Stimulated activated naive CD8-positive, alpha-beta T cell treated with anti-CD3 and anti-CD28 coated beads, Interleukin-15, amount 100 ng/mL, for 72 hours (primary cell): Measurements from ENCODE around the gene LRRC45.

Experiments
- ATAC-seq: fragments of 150-1000 bp; cut with Tn5 transposase; 2 replicates; pipeline ENCODE4 v1.10.0; 2021; ENCODE audit warnings: mild to moderate bottlenecking, moderate library complexity
- DNase-seq, 2 donors: peaks; one replicate each; pipeline ENCODE4 v3.0.0; 2021 to 2022
- H3K27ac Mint-ChIP-seq, 2 donors: one replicate each; pipeline ENCODE4 v1.8.0; 2022; ENCODE audit warnings: mild to moderate bottlenecking in 2 of 2, mixed read lengths in 2 of 2, moderate library complexity in 2 of 2
- H3K27me3 Mint-ChIP-seq: one replicate; pipeline ENCODE4 v1.8.0; 2022; ENCODE audit warnings: mixed read lengths
- H3K4me1 Mint-ChIP-seq: one replicate; pipeline ENCODE4 v1.8.0; 2022; ENCODE audit warnings: mild to moderate bottlenecking, mixed read lengths
- H3K4me3 Mint-ChIP-seq, 2 donors: one replicate each; pipeline ENCODE4 v1.8.0; 2022; ENCODE audit warnings: mild to moderate bottlenecking in 2 of 2, mixed read lengths in 2 of 2, moderate library complexity in 1 of 2
- H3K9me3 Mint-ChIP-seq, 2 donors: one replicate each; pipeline ENCODE4 v1.8.0; 2022; ENCODE audit warnings: mixed read lengths in 2 of 2

The LRRC45 gene

GRCh38 chr17:82000803-82001570, 22.1 kb upstream of the LRRC45 start:
- H3K4me3 Mint-ChIP-seq = no peak overlapping the region
- no peaks in the 10 kb centered on the region for H3K27me3 Mint-ChIP-seq
- no peaks in the 10 kb centered on the region for H3K9me3 Mint-ChIP-seq
- H3K27ac Mint-ChIP-seq = no peak overlapping the region
- peak; percentile 33 for ATAC-seq
- DNase-seq = no peak
- H3K4me1 Mint-ChIP-seq = no peaks in the 10 kb centered on the region

- Mint-ChIP-seq H3K27me3 (no peaks in the 10 kb centered on the region), H3K4me3 (no peak overlapping the region), H3K27ac (peak overlapping the region; percentile 40 to 48), H3K4me1 (no peaks in the 10 kb centered on the region), H3K9me3 (no peaks in the 10 kb centered on the region)
- DNase-seq (no peak), ATAC-seq (no peak)
These were observed 21.5 kb upstream of the LRRC45 start for GRCh38 chr17:82001571-82002056.

DNA sequence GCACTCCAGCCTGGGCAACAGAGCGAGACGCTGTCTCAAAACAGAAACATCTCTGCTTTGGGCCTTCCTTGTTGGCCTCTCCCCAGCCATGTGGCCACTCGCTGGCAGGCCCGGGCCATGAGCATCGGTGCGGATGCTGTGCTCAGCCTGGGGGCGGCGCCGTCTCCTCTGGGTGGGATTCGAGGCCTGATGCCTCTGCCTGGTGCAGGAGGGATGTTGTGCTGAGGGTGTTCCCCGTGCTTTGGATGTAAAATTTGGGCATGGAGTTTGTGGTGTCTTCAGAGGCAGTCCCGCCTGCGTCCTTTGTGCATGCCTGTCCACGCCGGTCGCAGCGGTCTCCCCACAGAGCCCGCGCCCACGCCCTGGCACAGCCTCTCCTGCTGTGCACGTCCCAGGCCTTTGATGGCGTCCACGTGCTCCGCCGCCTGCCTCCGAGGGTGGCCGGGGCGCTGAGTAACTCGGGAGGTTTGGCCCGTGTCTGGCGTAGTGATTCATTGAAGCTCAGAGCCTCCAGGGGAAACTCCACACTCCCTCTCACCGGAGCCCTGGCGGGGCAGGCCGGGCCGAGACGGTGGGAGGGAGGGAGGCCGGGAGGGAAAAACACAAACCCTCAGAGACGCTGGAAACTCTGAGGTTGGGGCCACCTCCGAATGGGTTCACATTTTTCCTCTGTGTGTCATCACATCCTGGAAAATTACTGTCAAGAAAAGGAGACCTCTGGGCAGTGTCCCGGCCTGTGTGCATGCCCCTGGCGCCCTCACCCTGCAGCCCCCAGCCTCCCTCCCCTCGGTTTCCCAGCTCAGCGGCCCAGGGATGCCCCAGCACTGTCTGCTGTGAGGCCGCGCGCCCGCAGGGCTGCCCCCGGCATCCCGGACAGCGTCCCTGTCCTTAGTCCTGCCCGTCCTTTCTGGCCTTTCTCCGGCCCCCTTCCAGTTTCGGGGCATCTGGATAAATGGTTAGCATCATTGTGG, 19.4 kb upstream of the LRRC45 start:
- no peaks in the 10 kb centered on the region for H3K4me1 Mint-ChIP-seq
- H3K27me3 Mint-ChIP-seq = no peaks in the 10 kb centered on the region
- DNase-seq (no peak), ATAC-seq (no peak)
- H3K4me3 Mint-ChIP-seq = no peak overlapping the region
- H3K27ac Mint-ChIP-seq = no peak overlapping the region
- H3K9me3 Mint-ChIP-seq = no peaks in the 10 kb centered on the region

DNA sequence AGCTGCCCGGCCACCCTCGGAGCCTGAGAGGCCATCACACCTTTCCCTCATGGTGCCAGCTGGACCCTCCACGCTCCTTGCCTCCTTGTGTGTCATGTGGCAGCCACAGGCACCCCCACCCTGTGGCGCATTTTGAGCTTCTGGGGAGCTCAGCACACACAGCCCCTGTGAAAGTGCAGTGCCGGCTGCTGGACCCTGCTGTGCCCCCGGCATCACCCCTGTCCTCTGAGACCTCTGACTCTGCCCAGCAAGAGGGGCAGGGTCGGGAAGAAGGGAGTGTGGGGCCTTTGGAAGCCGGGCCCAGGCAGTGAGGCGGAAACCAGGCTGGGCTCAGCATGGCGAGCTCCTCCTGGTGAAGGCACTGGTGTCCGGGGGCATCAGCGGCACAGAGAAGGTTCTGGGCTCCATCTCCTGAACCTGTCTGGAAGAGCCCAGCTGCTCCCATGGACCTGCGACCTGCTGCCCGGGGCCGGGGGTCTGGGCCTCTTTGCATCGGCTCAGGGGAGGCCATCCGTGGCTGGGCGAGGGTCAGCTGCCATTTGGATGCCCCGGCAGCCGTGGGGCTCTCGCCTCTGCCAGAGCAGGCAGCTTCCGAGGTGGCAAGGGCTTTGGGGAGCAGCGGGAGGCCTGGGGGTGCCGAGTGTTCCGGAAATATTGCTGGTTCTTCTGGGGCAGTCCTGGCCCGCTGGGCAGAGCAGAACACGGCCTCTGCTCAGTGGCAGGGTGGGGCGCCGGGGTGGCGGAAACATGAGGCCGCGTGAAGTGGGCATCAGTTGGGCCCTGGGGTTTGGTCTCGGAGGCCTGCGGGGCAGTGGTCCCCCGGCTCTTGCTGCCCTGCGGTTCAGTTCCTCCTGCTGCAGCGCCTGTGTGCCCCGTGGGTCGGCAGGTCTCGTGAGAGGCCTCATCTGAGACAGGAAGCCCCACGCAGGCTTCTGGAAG, 18.3 kb upstream of the LRRC45 start:
- Mint-ChIP-seq H3K9me3 (no peaks in the 10 kb centered on the region), H3K4me3 (no peak overlapping the region), H3K4me1 (peaks cover 8% of the 10 kb centered on the region), H3K27ac (no peak overlapping the region), H3K27me3 (no peaks in the 10 kb centered on the region)
- DNase-seq (no peak), ATAC-seq (no peak)

DNA sequence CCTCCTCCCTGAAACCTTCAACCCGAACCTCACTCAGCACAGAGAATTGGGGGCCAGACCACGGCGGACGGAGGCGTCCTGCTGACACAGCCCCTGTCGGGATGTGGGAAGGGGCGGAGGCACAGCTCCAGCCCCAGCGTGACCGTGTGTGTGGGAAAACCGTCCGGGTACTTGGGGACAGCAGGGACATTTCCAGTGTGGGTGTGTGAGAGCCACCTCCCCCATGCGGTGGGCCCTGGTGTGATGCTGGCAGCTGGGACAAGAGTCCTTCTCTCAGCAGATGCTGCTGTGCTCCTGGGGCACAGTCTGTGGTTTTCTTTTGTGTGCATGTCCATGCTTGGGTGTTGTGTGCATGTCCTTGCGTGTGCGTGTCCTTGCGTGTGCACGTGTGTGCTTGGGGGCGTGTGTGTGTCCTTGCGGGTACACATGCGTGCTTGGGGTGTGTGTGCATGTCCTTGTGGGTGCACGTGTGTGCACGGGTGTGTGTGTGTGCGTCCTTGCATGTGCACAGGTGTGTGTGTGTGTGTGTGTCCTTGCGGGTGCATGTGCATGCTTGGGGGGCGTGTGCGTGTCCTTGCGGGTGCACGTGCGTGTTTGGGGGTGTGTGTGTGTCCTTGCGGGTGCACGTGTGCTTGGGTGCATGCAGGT, 17.3 kb upstream of the LRRC45 start:
- H3K27me3 Mint-ChIP-seq = no peaks in the 10 kb centered on the region
- H3K9me3 Mint-ChIP-seq = no peaks in the 10 kb centered on the region
- H3K4me1 Mint-ChIP-seq = peaks cover 9% of the 10 kb centered on the region
- H3K27ac Mint-ChIP-seq = no peak overlapping the region
- no peak overlapping the region for H3K4me3 Mint-ChIP-seq
- no peak for DNase-seq
- no peak for ATAC-seq

DNA sequence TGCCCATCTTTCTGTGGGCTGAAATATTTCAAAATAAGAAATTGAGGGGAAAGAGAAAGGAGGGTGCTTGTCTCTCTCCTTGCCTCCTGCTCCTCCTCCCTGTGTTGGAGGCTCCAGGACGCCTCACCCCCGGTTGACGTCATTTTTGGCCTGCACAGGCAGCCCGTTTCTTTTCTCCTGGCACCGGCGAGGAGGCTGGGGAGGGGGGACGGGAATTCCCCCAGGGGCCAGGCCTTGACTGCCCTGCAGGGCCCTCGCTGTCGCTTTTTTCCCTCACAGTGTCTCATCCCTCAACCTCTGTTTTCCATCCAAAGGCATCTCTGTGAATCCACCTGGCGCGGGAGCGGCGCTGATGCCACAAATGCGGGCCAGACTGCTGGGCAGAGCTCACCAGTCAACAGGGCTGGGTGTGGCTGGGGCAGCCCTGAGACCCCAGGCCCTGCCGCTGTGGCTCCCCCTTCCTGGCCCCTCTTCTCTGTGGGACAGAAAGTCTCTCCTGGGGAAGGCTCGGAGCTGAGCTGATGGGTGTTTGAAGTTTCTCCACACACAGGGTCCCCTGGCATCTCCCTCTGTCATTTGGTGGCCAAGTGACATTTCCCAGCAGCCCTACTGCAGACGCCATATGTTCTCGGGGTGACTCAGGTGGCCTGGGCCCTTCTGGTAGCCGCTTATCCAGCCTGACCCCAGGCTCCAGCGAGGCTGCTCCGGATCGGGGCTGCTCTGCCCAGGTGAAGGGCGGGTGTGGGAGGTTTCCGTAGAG, 16.5 kb upstream of the LRRC45 start:
- no peaks in the 10 kb centered on the region for H3K27me3 Mint-ChIP-seq
- DNase-seq (no peak), ATAC-seq (no peak)
- H3K4me1 Mint-ChIP-seq = peaks cover 9% of the 10 kb centered on the region
- peak overlapping the region in 1 of 2 donors; percentile 27 for H3K27ac Mint-ChIP-seq
- H3K4me3 Mint-ChIP-seq = no peak overlapping the region
- no peaks in the 10 kb centered on the region for H3K9me3 Mint-ChIP-seq

- Mint-ChIP-seq H3K9me3 (no peaks in the 10 kb centered on the region), H3K4me1 (peaks cover 9% of the 10 kb centered on the region), H3K27me3 (no peaks in the 10 kb centered on the region), H3K27ac (no peak overlapping the region), H3K4me3 (no peak overlapping the region)
- ATAC-seq (no peak), DNase-seq (no peak)
These were observed 15.9 kb upstream of the LRRC45 start for GRCh38 chr17:82007228-82007494.

DNA sequence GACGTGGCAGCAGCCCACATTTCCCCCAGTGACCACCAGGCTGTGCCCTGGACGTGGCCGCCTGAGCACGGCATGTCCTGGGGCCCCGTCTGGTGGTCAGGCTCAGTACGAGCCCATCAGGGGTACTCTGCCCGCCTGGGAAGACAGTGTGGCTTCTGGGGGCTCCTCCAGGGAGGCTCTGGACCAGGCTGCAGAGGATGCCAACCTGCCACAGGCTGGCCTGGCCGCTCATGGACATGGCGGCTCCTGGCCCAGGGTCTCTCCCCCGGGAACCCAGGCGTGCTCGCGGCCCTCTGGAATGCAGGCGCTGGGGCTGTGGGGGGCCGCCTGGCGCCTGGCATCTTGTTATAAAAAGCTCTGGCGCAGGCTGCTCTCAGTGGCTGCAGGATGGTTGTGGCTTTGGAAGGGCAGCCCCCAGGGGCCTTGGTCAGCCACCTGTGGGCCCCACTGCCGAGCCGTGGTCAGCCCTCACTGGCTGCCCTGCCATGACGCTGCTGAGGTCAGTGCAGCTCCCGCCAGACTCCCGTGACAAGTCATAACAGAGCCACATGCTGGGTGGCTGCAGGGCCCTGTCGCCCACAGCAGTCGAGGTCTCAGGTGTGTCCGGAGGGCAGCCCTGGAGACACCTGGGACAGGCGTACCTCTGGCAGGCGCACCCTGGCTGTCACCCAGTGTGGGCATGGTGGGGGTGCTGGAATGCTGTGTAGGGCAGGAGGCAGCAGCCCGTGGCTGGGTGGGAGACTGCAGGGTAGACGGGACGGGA, 15.4 kb upstream of the LRRC45 start:
- no peak for ATAC-seq
- Mint-ChIP-seq H3K4me1 (peaks cover 9% of the 10 kb centered on the region), H3K27ac (no peak overlapping the region), H3K9me3 (no peaks in the 10 kb centered on the region), H3K4me3 (no peak overlapping the region), H3K27me3 (no peaks in the 10 kb centered on the region)
- no peak for DNase-seq

DNA sequence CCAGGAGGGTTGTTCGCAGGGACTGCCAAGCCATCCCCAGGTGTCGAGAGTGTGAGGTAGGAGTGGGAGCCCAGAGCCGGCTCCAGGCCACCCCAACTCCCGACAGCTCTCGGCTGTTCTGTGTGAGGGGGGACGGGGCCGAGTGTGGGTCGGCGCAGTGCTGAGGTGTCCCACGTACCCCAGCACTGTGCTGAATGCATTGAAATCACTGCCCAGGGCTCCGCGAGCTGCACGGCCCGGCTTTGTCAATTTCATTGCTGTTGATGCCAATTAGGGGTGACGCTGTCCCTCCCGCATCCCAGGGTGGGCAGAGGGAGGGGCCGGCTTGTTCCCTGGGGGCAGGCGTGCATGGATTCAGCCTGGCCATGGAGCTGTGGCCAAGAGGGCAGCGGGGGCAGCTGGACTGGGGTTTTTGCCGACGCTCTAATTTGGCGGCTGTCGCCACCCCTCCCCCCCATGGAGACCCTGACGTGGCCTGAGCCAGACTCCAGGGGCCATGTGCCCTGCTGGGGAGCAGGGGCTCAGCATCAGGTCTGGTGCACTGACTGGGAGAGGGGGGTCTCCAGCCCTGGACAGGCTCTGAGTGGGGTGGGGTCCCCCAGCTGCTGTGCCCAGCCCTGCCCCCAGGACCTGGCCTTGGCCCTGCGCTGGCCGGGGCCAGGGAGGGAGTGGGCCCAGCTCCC, 14.7 kb upstream of the LRRC45 start:
- no peak overlapping the region for H3K27ac Mint-ChIP-seq
- no peaks in the 10 kb centered on the region for H3K27me3 Mint-ChIP-seq
- H3K4me3 Mint-ChIP-seq = no peak overlapping the region
- no peak for DNase-seq
- peaks cover 9% of the 10 kb centered on the region for H3K4me1 Mint-ChIP-seq
- H3K9me3 Mint-ChIP-seq = no peaks in the 10 kb centered on the region
- peak; percentile 29 for ATAC-seq

GRCh38 chr17:82008941-82009405, 14.1 kb upstream of the LRRC45 start:
- Mint-ChIP-seq H3K4me3 (peak overlapping the region in 1 of 2 donors; percentile 44), H3K9me3 (no peaks in the 10 kb centered on the region), H3K27ac (no peak overlapping the region), H3K27me3 (no peaks in the 10 kb centered on the region), H3K4me1 (peaks cover 9% of the 10 kb centered on the region)
- DNase-seq (no peak), ATAC-seq (peak; percentile 11)

DNA sequence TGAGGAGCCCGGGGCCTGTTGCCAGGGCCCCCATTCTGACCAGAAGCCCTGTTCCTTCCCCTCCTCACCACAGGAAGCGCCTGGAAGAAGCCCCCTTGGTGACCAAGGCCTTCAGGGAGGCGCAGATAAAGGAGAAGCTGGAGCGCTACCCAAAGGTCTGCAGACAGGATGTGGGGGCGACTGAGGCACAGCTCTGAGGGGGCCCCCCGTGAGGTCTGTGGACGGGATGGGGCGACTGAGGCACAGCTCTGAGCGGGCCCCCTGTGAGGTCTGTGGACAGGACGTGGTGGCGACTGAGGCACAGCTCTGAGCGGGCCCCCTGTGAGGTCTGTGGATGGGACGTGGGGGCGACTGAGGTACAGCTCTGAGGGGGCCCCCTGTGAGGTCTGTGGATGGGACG, 13.7 kb upstream of the LRRC45 start:
- ATAC-seq (peak; percentile 33), DNase-seq (no peak)

DNA sequence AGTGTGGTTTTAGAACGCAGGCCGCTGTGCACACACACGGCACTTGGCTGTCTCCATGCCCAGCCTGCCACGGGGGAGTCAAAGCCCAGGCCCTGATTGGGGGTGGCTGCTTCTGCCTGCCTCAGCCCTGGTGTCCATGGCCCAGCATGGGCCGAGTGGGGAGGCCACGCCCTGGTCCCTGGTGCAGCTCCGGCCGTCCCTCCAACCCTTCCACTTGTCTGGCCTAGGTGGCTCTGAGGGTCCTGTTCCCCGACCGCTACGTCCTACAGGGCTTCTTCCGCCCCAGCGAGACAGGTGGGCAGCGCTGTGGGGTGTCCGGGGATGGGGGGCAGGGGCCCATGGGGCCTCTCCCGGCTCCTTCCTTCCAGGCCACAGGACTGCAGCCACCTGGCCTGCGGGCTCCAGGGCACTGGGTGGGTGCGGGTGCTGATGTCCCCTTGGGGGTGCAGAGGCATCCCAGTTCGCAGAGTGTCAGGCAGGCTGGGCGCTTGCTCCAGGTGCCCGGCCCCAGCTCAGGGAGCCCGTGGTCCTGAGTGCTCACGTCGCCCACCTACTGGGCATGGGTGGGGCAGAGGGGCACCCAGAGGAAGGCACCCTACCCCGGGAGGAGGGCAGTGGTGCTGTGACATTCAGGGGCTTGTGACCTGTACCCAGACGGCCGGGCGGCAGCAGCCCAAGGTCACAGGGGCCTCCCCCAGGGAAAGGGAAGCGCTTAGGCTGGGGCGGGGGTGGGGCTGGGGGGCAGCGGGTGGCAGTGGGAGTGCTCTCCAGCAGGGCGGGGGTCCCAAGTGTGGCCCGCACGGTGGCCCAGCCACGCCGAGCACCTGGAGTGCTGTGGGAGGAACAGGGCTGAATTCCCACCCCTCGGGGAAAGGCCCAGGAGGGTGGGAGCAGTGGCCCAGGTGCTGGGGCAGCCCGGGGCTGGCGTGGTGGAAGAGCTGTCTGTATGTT, 12.3 kb upstream of the LRRC45 start:
- no peaks in the 10 kb centered on the region for H3K27me3 Mint-ChIP-seq
- no peak overlapping the region for H3K27ac Mint-ChIP-seq
- DNase-seq = no peak
- no peak for ATAC-seq
- H3K9me3 Mint-ChIP-seq = no peaks in the 10 kb centered on the region
- peaks cover 9% of the 10 kb centered on the region for H3K4me1 Mint-ChIP-seq
- no peak overlapping the region for H3K4me3 Mint-ChIP-seq

More for the DNA sequence above, 13.7 kb upstream of the LRRC45 start:
- H3K27me3 Mint-ChIP-seq = no peaks in the 10 kb centered on the region
- H3K4me1 Mint-ChIP-seq = peaks cover 9% of the 10 kb centered on the region
- H3K27ac Mint-ChIP-seq = no peak overlapping the region
- H3K9me3 Mint-ChIP-seq = no peaks in the 10 kb centered on the region
- peak overlapping the region in 1 of 2 donors; percentile 44 for H3K4me3 Mint-ChIP-seq
